IgD-negative memory B cell (primary cell): Measurements from ENCODE around the gene NISCH. TPM values are rescaled to one million over a fixed set of nuclear protein-coding genes. Genes with fewer than 3 reads are reported as not detected.

ENCODE experiments used
- H3K27ac Mint-ChIP-seq, 3 donors: one replicate each; pipeline ENCODE4 v1.8.0; 2020 to 2022; ENCODE audit warnings: mild to moderate bottlenecking in 3 of 3, mixed read lengths in 3 of 3, moderate library complexity in 1 of 3
- H3K27me3 Mint-ChIP-seq: one replicate; pipeline ENCODE4 v1.8.0; 2021; ENCODE audit warnings: mixed read lengths
- H3K36me3 Mint-ChIP-seq: one replicate; pipeline ENCODE4 v1.8.0; 2020; ENCODE audit warnings: mild to moderate bottlenecking, mixed read lengths
- H3K4me1 Mint-ChIP-seq, 3 donors: one replicate each; pipeline ENCODE4 v1.8.0; 2020 to 2022; ENCODE audit warnings: mixed read lengths in 3 of 3, mild to moderate bottlenecking in 1 of 3
- H3K4me3 Mint-ChIP-seq, 4 donors: one replicate each; pipeline ENCODE4 v1.8.0; 2020 to 2022; ENCODE audit warnings: mild to moderate bottlenecking in 4 of 4, mixed read lengths in 4 of 4, moderate library complexity in 3 of 4
- H3K9me3 Mint-ChIP-seq, 3 donors: one replicate each; pipeline ENCODE4 v1.8.0; 2020 to 2021; ENCODE audit warnings: mixed read lengths in 3 of 3, mild to moderate bottlenecking in 1 of 3
- polyA plus RNA-seq: library from polyadenylated mRNA; unstranded; fragments of 300-500 nt; fragmentation: Illumina TruSeq; gene quantifications from one replicate; pipeline ENCODE4 v1.2.3, GENCODE V29; 2021

Gene NISCH
- polyA plus RNA-seq, 1 donor from 2014 or later, result 25.2 TPM

DNA sequence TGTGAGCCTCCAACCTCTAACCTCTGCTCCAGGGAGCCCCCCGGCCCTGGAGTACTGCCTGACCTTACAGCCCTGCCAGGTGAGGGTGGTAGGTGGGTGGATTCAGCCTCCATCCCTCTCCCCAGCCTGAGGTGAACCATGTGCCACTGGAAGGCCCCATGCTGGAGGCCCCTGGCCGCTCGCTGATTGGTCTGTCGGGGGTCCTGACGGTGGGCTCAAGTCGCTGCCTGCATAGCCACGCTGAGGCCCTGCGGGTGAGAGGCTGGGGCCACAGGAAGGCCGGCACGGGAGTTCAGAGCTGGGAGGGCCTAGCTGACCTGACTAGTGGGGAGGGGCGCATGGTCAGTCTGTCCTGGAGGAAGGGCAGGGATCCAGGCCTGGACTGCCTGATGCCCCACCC is 59.2 kb downstream of the NISCH start:
- no peak overlapping the region for H3K27ac Mint-ChIP-seq
- no peaks in the 10 kb centered on the region for H3K27me3 Mint-ChIP-seq
- H3K9me3 Mint-ChIP-seq, result no peaks in the 10 kb centered on the region
- no peak overlapping the region for H3K4me3 Mint-ChIP-seq
- no peaks in the 10 kb centered on the region for H3K36me3 Mint-ChIP-seq
- H3K4me1 Mint-ChIP-seq, result no peaks in the 10 kb centered on the region

DNA sequence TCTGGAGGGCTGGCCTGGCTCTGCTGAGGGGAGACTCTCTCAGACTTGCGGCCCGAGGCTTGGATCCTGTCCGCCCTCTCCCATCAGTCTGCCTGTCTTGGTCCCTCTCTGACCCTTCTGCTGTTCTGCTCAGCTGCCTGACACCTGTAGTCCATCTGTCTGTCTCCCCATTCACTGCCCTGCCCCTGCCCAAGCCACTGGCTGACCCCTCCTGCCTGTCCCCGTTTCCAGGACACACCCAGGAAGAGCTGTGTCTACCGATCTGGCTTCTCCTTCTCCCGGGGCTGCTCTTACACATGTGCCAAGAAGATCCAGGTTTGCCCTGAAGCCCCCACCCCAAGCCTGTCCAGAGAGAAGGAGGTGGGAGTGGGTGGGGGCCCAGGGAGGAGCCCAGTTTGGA is 59.8 kb downstream of the NISCH start:
- Mint-ChIP-seq H3K9me3 (no peaks in the 10 kb centered on the region), H3K27ac (no peak overlapping the region)

DNA sequence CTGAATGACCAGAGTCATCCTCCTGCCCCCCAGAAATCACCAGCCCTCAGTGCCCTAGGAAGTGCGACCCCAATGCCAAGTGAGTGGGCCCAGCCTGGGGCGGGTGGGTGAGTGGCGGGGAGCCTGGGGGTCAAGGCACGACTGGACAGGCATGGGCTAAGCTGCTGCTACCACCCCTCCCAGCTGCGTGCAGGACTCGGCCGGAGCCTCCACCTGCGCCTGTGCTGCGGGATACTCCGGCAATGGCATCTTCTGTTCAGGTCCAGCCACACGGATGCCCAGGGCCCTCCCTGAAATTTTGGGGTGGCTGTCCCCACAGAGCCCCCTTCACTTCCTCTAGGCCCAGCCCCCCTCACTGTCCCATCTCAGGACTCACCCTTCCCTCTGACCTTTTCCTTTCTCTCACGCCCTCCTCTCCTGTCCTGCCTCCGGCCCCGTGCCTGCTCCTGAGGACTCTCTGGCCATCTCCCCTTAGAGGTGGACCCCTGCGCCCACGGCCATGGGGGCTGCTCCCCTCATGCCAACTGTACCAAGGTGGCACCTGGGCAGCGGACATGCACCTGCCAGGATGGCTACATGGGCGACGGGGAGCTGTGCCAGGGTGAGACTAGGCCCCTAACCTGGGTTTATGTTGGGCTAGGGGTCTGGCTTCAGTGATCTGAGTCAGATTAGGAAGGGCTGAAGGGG is 61.2 kb downstream of the NISCH start:
- Mint-ChIP-seq H3K36me3 (no peaks in the 10 kb centered on the region), H3K9me3 (no peaks in the 10 kb centered on the region), H3K27ac (no peak overlapping the region)

More for the DNA sequence above, 59.8 kb downstream of the NISCH start:
- H3K4me1 Mint-ChIP-seq, result no peaks in the 10 kb centered on the region
- no peak overlapping the region for H3K4me3 Mint-ChIP-seq
- H3K36me3 Mint-ChIP-seq, result no peaks in the 10 kb centered on the region
- no peaks in the 10 kb centered on the region for H3K27me3 Mint-ChIP-seq

DNA sequence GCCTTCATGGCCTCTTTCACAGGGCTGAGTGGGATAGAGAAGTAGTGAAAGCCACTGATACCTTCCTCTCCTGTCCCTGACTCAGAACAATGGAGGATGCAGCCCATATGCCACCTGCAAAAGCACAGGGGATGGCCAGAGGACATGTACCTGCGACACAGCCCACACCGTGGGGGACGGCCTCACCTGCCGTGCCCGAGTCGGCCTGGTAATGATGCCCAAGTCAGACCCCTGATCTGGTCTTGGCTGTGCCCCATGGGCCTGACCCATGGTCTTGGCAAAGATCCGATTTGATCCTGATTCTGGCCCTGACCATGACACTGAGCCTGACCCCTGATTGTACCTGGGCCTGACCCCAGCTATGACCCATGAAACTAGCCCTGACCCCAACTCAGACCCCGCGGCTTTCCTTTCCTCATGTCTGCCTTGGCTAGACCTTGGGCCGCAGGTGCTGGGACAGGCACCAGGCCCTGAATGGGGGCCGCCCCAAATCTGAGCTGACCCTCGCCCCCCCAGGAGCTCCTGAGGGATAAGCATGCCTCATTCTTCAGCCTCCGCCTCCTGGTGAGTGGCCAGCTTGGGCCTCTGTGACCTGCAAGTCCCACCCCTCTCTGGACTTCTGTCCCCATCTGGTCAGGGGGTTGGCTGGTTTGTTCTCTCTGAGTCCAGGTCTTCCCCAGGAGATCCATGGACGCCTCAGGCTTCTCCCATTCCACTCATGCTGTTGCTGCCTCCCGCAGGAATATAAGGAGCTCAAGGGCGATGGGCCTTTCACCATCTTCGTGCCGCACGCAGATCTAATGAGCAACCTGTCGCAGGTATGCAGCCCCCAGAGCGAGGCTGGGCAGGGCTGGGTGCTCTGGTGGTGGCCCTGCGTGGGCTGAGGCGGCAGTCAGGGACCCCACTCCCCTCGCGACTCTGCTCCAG is 62.7 kb downstream of the NISCH start:
- H3K9me3 Mint-ChIP-seq, result no peaks in the 10 kb centered on the region
- no peaks in the 10 kb centered on the region for H3K4me1 Mint-ChIP-seq
- no peak overlapping the region for H3K4me3 Mint-ChIP-seq

More for the DNA sequence above, 61.2 kb downstream of the NISCH start:
- H3K27me3 Mint-ChIP-seq, result no peaks in the 10 kb centered on the region
- H3K4me1 Mint-ChIP-seq, result no peaks in the 10 kb centered on the region
- no peak overlapping the region for H3K4me3 Mint-ChIP-seq

DNA sequence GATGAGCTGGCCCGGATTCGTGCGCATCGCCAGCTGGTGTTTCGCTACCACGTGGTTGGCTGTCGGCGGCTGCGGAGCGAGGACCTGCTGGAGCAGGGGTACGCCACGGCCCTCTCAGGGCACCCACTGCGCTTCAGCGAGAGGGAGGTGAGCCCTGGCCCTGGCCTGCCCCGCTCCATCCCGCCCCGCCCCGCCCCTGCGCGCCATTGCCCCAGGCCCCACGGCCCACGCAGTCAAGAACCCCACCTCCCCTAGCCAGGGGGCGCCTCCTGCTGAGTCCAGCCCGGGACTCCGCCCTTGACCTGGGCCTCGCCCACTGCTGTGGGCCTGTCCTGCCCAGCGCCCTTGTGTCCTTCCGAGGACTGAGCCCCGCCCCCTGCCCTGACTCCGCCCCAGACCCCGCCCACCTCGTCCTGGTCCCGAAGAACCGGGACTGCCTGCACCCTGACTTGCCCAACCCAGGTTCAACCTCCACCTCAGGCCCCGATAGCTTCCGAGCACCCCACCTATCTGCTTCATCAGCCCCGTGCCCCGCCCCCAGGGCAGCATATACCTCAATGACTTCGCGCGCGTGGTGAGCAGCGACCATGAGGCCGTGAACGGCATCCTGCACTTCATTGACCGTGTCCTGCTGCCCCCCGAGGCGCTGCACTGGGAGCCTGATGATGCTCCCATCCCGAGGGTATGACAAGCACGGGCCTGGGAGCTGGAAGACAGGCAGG is 63.5 kb downstream of the NISCH start:
- Mint-ChIP-seq H3K36me3 (no peaks in the 10 kb centered on the region), H3K4me3 (no peak overlapping the region), H3K27ac (no peak overlapping the region), H3K4me1 (no peaks in the 10 kb centered on the region), H3K27me3 (no peaks in the 10 kb centered on the region), H3K9me3 (no peaks in the 10 kb centered on the region)

More for the DNA sequence above, 62.7 kb downstream of the NISCH start:
- Mint-ChIP-seq H3K27me3 (no peaks in the 10 kb centered on the region), H3K36me3 (no peaks in the 10 kb centered on the region), H3K27ac (peak overlapping the region in 1 of 3 donors; percentile 40)

DNA sequence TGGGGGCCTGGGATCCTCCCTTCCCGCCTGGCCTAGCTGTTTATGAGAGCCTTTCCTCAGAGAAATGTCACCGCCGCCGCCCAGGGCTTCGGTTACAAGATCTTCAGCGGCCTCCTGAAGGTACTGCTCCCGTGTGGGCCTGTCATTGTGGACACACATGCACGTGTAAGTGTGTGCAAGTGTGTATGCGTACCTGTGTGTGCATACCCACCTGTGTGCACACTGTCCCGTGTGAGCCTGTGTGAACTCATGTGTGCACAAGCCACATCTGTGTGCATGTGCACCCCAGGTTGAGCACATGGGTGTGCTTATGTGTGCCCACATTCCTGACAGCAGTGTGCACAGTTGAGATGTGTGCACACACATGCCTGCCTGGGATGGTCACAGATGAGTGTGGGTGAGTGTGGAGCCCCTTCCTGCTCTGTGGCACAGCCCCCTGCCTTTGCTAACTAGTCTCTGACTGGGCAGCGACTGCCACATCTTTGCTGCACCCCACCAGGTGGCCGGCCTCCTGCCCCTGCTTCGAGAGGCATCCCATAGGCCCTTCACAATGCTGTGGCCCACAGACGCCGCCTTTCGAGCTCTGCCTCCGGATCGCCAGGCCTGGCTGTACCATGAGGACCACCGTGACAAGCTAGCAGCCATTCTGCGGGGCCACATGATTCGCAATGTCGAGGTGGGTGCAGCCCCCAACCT is 64.2 kb downstream of the NISCH start:
- no peaks in the 10 kb centered on the region for H3K9me3 Mint-ChIP-seq
- peaks cover 2% of the 10 kb centered on the region for H3K36me3 Mint-ChIP-seq
- no peaks in the 10 kb centered on the region for H3K4me1 Mint-ChIP-seq
- no peaks in the 10 kb centered on the region for H3K27me3 Mint-ChIP-seq
- no peak overlapping the region for H3K27ac Mint-ChIP-seq
- H3K4me3 Mint-ChIP-seq, result no peak overlapping the region

DNA sequence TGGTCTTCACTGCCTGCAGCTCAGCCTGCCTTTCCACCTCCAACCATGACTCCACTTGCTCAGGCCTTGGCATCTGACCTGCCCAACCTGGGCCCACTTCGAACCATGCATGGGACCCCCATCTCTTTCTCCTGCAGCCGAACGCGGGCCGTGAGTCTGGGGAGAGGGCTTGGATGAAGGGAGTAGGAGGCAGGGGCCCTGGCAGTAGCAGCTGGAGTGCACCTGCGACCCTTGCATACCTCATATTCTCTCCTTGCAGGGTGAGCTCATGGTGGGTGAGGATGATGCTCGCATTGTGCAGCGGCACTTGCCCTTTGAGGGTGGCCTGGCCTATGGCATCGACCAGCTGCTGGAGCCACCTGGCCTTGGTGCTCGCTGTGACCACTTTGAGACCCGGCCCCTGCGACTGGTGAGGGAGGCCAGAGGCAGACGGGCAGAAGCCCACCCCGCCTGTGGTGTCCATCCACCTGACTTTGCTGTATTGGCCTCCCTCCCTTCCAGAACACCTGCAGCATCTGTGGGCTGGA is 64.8 kb downstream of the NISCH start:
- no peak overlapping the region for H3K27ac Mint-ChIP-seq
- no peaks in the 10 kb centered on the region for H3K27me3 Mint-ChIP-seq
- no peak overlapping the region for H3K4me3 Mint-ChIP-seq
- H3K4me1 Mint-ChIP-seq, result no peaks in the 10 kb centered on the region
- no peaks in the 10 kb centered on the region for H3K9me3 Mint-ChIP-seq
- peaks cover 2% of the 10 kb centered on the region for H3K36me3 Mint-ChIP-seq

DNA sequence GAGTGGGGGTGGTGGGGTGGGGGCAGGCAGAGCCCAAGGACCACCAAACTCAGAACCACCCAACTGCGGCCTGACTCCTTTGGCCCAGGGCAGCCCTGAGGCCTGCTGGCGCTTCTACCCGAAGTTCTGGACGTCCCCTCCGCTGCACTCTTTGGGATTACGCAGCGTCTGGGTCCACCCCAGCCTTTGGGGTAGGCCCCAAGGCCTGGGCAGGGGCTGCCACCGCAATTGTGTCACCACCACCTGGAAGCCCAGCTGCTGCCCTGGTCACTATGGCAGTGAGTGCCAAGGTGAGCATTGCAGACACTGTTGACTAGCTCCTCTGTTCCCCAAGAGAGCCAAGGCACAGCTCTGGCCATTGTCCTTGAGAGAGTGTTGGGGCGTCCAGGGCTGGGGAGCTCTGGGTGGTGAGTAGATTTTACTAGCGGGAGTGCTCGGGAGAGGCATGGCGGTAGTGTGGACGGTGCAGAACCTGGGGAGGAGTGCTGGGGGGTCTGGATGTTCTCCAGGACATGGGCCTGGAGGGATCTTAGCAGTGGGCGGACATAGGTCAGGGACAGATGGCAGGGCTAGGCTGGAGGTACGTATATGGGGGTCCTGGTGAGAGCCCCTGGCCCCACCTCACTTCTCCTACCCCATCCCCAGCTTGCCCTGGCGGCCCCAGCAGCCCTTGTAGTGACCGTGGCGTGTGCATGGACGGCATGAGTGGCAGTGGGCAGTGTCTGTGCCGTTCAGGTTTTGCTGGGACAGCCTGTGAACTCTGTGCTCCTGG is 65.5 kb downstream of the NISCH start:
- H3K27ac Mint-ChIP-seq, result no peak overlapping the region

DNA sequence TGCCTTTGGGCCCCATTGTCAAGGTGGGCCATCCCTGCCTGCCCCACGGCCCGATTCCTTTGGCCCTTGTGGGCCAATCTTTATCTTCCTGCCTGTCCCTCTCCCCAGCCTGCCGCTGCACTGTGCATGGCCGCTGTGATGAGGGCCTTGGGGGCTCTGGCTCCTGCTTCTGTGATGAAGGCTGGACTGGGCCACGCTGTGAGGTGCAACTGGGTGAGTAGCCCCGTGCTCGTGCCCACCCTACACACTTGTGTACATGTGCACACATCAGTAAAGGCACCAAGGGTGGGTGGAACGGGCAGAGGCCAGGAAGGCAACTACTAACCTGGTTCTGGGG is 66.1 kb downstream of the NISCH start:
- no peaks in the 10 kb centered on the region for H3K27me3 Mint-ChIP-seq
- no peak overlapping the region for H3K4me3 Mint-ChIP-seq
- H3K36me3 Mint-ChIP-seq, result peaks cover 2% of the 10 kb centered on the region
- H3K9me3 Mint-ChIP-seq, result no peaks in the 10 kb centered on the region
- H3K4me1 Mint-ChIP-seq, result no peaks in the 10 kb centered on the region
- H3K27ac Mint-ChIP-seq, result no peak overlapping the region

More for the DNA sequence above, 65.5 kb downstream of the NISCH start:
- Mint-ChIP-seq H3K27me3 (no peaks in the 10 kb centered on the region), H3K4me3 (no peak overlapping the region), H3K9me3 (no peaks in the 10 kb centered on the region), H3K4me1 (no peaks in the 10 kb centered on the region), H3K36me3 (peaks cover 2% of the 10 kb centered on the region)

DNA sequence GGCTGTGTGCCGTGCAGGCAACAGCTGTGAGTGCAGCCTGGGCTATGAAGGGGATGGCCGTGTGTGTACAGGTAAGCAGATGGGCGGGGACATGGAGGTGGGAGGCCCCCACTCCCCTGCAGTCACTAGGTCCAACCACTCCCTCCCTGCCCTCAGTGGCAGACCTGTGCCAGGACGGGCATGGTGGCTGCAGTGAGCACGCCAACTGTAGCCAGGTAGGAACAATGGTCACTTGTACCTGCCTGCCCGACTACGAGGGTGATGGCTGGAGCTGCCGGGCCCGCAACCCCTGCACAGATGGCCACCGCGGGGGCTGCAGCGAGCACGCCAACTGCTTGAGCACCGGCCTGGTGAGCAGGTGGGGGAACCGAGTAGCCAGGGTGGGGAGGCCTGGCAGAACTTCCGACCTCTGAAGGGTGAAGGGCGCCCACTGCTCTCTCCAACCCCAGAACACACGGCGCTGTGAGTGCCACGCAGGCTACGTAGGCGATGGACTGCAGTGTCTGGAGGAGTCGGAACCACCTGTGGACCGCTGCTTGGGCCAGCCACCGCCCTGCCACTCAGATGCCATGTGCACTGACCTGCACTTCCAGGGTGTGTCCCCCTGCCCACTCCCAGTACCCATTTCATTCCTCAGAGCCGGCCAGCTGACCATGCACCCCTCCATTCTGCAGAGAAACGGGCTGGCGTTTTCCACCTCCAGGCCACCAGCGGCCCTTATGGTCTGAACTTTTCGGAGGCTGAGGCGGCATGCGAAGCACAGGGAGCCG is 66.7 kb downstream of the NISCH start:
- no peaks in the 10 kb centered on the region for H3K9me3 Mint-ChIP-seq
- no peak overlapping the region for H3K27ac Mint-ChIP-seq
- H3K4me1 Mint-ChIP-seq, result no peaks in the 10 kb centered on the region
- H3K36me3 Mint-ChIP-seq, result peaks cover 2% of the 10 kb centered on the region
- H3K27me3 Mint-ChIP-seq, result no peaks in the 10 kb centered on the region
- H3K4me3 Mint-ChIP-seq, result no peak overlapping the region

DNA sequence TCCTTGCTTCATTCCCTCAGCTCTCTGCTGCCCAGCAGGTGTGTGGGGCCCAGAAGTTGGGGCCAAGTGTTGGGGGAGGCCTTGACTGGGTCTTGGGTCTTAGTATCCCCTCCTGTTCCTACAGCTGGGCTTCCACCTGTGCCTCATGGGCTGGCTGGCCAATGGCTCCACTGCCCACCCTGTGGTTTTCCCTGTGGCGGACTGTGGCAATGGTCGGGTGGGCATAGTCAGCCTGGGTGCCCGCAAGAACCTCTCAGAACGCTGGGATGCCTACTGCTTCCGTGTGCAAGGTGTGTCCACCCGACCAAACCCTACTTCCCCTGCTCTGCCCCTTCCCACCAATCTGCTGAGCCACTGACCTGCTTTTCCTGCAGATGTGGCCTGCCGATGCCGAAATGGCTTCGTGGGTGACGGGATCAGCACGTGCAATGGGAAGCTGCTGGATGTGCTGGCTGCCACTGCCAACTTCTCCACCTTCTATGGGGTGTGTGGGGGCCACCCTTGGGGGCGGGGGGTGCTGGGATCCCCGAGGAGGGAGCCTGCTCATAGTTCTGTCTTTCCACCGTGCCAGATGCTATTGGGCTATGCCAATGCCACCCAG is 67.3 kb downstream of the NISCH start:
- Mint-ChIP-seq H3K9me3 (no peaks in the 10 kb centered on the region), H3K4me3 (no peak overlapping the region), H3K4me1 (no peaks in the 10 kb centered on the region), H3K27ac (no peak overlapping the region), H3K27me3 (no peaks in the 10 kb centered on the region), H3K36me3 (peaks cover 2% of the 10 kb centered on the region)

DNA sequence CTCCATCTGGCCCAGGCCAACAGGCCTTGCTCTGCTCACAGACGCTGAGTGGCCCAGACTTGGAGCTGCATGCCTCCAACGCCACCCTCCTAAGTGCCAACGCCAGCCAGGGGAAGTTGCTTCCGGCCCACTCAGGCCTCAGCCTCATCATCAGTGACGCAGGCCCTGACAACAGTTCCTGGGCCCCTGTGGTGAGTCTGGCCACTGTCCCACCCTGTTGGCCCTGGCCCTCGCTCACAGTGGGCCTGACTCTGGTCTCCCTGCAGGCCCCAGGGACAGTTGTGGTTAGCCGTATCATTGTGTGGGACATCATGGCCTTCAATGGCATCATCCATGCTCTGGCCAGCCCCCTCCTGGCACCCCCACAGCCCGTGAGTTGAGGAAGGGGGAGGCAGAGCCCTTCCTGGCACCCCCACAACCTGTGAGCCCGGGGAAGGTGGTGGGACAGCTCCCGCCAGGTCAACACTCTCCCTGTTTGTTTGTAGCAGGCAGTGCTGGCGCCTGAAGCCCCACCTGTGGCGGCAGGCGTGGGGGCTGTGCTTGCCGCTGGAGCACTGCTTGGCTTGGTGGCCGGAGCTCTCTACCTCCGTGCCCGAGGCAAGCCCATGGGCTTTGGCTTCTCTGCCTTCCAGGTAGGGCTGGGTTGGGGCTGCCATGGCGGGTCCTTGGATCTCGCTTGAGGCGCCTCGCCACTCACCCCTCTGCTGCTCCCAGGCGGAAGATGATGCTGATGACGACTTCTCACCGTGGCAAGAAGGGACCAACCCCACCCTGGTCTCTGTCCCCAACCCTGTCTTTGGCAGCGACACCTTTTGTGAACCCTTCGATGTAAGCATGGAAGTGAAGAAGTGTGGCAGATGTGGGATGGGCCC is 68.2 kb downstream of the NISCH start:
- no peak overlapping the region for H3K4me3 Mint-ChIP-seq
- H3K27ac Mint-ChIP-seq, result no peak overlapping the region
- H3K36me3 Mint-ChIP-seq, result peaks cover 2% of the 10 kb centered on the region
- no peaks in the 10 kb centered on the region for H3K27me3 Mint-ChIP-seq
- H3K9me3 Mint-ChIP-seq, result no peaks in the 10 kb centered on the region
- H3K4me1 Mint-ChIP-seq, result no peaks in the 10 kb centered on the region
